GM23338 (cell line): Measurements from ENCODE around the gene SFTPB. TPM values are rescaled to one million over a fixed set of nuclear protein-coding genes. Genes with fewer than 3 reads are reported as not detected.

ENCODE experiments used
- ATAC-seq: fragments of 200-7000 bp; cut with Tn5 transposase; 3 replicates; pipeline ENCODE4 v1.9.1; 2020
- DNase-seq: peaks from one replicate; pipeline ENCODE4 v3.0.0-alpha.2; 2015; ENCODE audit warnings: low spot score
- H2AFZ ChIP-seq: fragments of 200-600 bp; sonication (generic); 2 replicates; pipeline ENCODE4 v1.8.0; 2016; ENCODE audit warnings: antibody characterized with exemption, mild to moderate bottlenecking, moderate library complexity
- H3F3A ChIP-seq: fragments of 200-600 bp; sonication (generic); replicated peaks from 2 replicates; pipeline ENCODE4 v1.8.0; 2017; ENCODE audit warnings: antibody characterized with exemption, mixed run types, low read depth
- H3K27ac ChIP-seq: fragments of 200-600 bp; sonication (generic); 2 replicates; pipeline ENCODE4 v1.6.1; 2016; ENCODE audit warnings: low read depth
- H3K27me3 ChIP-seq: fragments of 200-600 bp; sonication (generic); 2 replicates; pipeline ENCODE4 v1.8.0; 2016; ENCODE audit warnings: mild to moderate bottlenecking, mixed run types, moderate library complexity; ENCODE audit not compliant: insufficient read depth
- H3K36me3 ChIP-seq: fragments of 200-600 bp; sonication (generic); 2 replicates; pipeline ENCODE4 v1.8.0; 2016; ENCODE audit warnings: mild to moderate bottlenecking; ENCODE audit not compliant: insufficient read depth
- H3K4me1 ChIP-seq: fragments of 200-600 bp; sonication (generic); 2 replicates; pipeline ENCODE4 v1.8.0; 2016; ENCODE audit warnings: mild to moderate bottlenecking, moderate library complexity; ENCODE audit not compliant: insufficient read depth
- H3K4me2 ChIP-seq: fragments of 200-600 bp; sonication (generic); 2 replicates; pipeline ENCODE4 v1.7.1; 2017; ENCODE audit warnings: mixed run types
- H3K4me3 ChIP-seq: fragments of 200-600 bp; sonication (generic); 2 replicates; pipeline ENCODE4 v1.6.1; 2016; ENCODE audit warnings: mixed run types
- H3K79me2 ChIP-seq: fragments of 200-600 bp; sonication (generic); replicated peaks from 2 replicates; pipeline ENCODE4 v1.8.0; 2017; ENCODE audit warnings: mild to moderate bottlenecking; ENCODE audit not compliant: insufficient read depth
- H3K9me2 ChIP-seq: fragments of 200-600 bp; sonication (generic); 2 replicates; pipeline ENCODE4 v1.8.0; 2017; ENCODE audit not compliant: insufficient read depth
- H4K20me1 ChIP-seq: fragments of 200-600 bp; sonication (generic); replicated peaks from 2 replicates; pipeline ENCODE4 v1.8.0; 2017; ENCODE audit warnings: mild to moderate bottlenecking; ENCODE audit not compliant: insufficient read depth
- H3K27ac Mint-ChIP-seq: 2 replicates; pipeline ENCODE4 v1.8.0; 2020; ENCODE audit warnings: inconsistent platforms, mild to moderate bottlenecking, moderate library complexity, mixed read lengths
- H3K27me3 Mint-ChIP-seq: 3 replicates; pipeline ENCODE4 v1.8.0; 2022; ENCODE audit warnings: low read depth, mild to moderate bottlenecking, moderate library complexity, mixed read lengths, inconsistent platforms; ENCODE audit not compliant: insufficient read depth, poor library complexity
- H3K36me3 Mint-ChIP-seq: 3 replicates; pipeline ENCODE4 v1.8.0; 2021; ENCODE audit warnings: low read depth, mild to moderate bottlenecking, inconsistent platforms, moderate library complexity, mixed read lengths
- H3K4me1 Mint-ChIP-seq: 3 replicates; pipeline ENCODE4 v1.8.0; 2020; ENCODE audit warnings: mild to moderate bottlenecking, inconsistent platforms, mixed read lengths
- H3K4me3 Mint-ChIP-seq: 3 replicates; pipeline ENCODE4 v1.8.0; 2021; ENCODE audit warnings: moderate library complexity, mild to moderate bottlenecking, inconsistent platforms, mixed read lengths
- H3K9me3 Mint-ChIP-seq: 3 replicates; pipeline ENCODE4 v1.8.0; 2020; ENCODE audit warnings: moderate library complexity, mild to moderate bottlenecking, inconsistent platforms, mixed read lengths
- CREB1 ChIP-seq: fragments of 250-450 bp; sonication (Bioruptor Pico); IDR thresholded peaks from 2 replicates; pipeline ENCODE4 v1.5.0; 2020; ENCODE audit warnings: low read depth, mild to moderate bottlenecking, moderate library complexity
- CTCF ChIP-seq, 2 experiments: fragments of 200-600 bp in 1 of 2; sonication (generic) in 1 of 2; conservative IDR thresholded peaks; 2 replicates each; pipeline versions ENCODE4 v1.5.1 to v1.6.1; 2016 to 2017; ENCODE audit warnings: antibody characterized with exemption in 2 of 2, low read depth in 2 of 2, mild to moderate bottlenecking in 2 of 2, moderate library complexity in 1 of 2
- ETS1 ChIP-seq: IDR thresholded peaks from 2 replicates; pipeline ENCODE4 v1.6.1; 2016; ENCODE audit warnings: antibody characterized with exemption
- EZH2 ChIP-seq: fragments of 200-600 bp; sonication (generic); IDR thresholded peaks from one replicate; pipeline ENCODE4 v1.8.0; 2017; ENCODE audit warnings: antibody characterized with exemption, mild to moderate bottlenecking, low read depth; ENCODE audit not compliant: unreplicated experiment
- EZH2phosphoT487 ChIP-seq: fragments of 200-600 bp; sonication (generic); IDR thresholded peaks from one replicate; pipeline ENCODE4 v1.8.1; 2018; ENCODE audit warnings: antibody characterized with exemption; ENCODE audit not compliant: unreplicated experiment
- JUNB ChIP-seq: IDR thresholded peaks from one replicate; pipeline ENCODE4 v1.6.1; 2016; ENCODE audit warnings: antibody characterized with exemption; ENCODE audit not compliant: unreplicated experiment
- NANOG ChIP-seq: IDR thresholded peaks from 2 replicates; pipeline ENCODE4 v1.6.1; 2016; ENCODE audit warnings: antibody characterized with exemption, borderline replicate concordance
- POLR2AphosphoS5 ChIP-seq: IDR thresholded peaks from 2 replicates; pipeline ENCODE4 v1.6.1; 2016; ENCODE audit warnings: antibody characterized with exemption, low read depth
- STAT1 ChIP-seq: IDR thresholded peaks from one replicate; pipeline ENCODE4 v1.6.1; 2016; ENCODE audit warnings: antibody characterized with exemption; ENCODE audit not compliant: unreplicated experiment
- ZNF114 ChIP-seq: fragments of 250-450 bp; sonication (Bioruptor Pico); IDR thresholded peaks from 2 replicates; pipeline ENCODE4 v1.5.0; 2020; ENCODE audit warnings: mild to moderate bottlenecking, moderate library complexity
- ZNF331 ChIP-seq: fragments of 250-450 bp; sonication (Bioruptor Pico); IDR thresholded peaks from 2 replicates; pipeline ENCODE4 v1.5.0; 2020; ENCODE audit warnings: low read depth, mild to moderate bottlenecking, moderate library complexity
- ZNF462 ChIP-seq: fragments of 250-450 bp; sonication (Bioruptor Pico); IDR thresholded peaks from 2 replicates; pipeline ENCODE4 v1.5.0; 2020; ENCODE audit warnings: mild to moderate bottlenecking, moderate library complexity
- polyA plus RNA-seq: library from polyadenylated mRNA; unstranded; fragments of >200 nt; fragmentation: Nextera tagmentation; extraction: Ambion mirVana; gene quantifications from 2 replicates; pipeline ENCODE4 v1.2.1, GENCODE V29; 2016
- total RNA-seq: library from RNA; depleted of rRNA; stranded (reverse); fragments of >200 nt; shearing (Covaris generic); gene quantifications from 2 replicates; pipeline ENCODE4 v1.2.3, GENCODE V29; 2014
- TF ChIP-seq, protein P1 (sequence below): IDR thresholded peaks from one replicate; pipeline ENCODE4 v1.6.1; 2018; ENCODE audit warnings: antibody characterized with exemption; ENCODE audit not compliant: unreplicated experiment

The SFTPB gene
- total and polyA plus RNA-seq, 2 experiments from 2014 or later, result 0.06 TPM; not detected in 1

- ATAC-seq (no peak), DNase-seq (no peak)
- H3K27ac ChIP-seq, result peak overlapping the region; percentile 92
- H3K4me2 ChIP-seq, result peak overlapping the region; percentile 72
- peaks cover 51% of the 10 kb centered on the region for H3K79me2 ChIP-seq
- peak overlapping the region; percentile 77 for H2AFZ ChIP-seq
- no peak for TF ChIP-seq JUNB
- TF ChIP-seq EZH2phosphoT487, result no peak
- no peak for TF ChIP-seq ETS1
- no peak for TF ChIP-seq CTCF (conservative IDR thresholded peaks at IDR 0.05; ENCODE audit: low read depth in 2 of 2)
- TF ChIP-seq NANOG, result no peak
- no peak for TF ChIP-seq ZNF462 (CRISPR knock-in tag)
- TF ChIP-seq CREB1, result no peak
- TF ChIP-seq, protein P1, sequence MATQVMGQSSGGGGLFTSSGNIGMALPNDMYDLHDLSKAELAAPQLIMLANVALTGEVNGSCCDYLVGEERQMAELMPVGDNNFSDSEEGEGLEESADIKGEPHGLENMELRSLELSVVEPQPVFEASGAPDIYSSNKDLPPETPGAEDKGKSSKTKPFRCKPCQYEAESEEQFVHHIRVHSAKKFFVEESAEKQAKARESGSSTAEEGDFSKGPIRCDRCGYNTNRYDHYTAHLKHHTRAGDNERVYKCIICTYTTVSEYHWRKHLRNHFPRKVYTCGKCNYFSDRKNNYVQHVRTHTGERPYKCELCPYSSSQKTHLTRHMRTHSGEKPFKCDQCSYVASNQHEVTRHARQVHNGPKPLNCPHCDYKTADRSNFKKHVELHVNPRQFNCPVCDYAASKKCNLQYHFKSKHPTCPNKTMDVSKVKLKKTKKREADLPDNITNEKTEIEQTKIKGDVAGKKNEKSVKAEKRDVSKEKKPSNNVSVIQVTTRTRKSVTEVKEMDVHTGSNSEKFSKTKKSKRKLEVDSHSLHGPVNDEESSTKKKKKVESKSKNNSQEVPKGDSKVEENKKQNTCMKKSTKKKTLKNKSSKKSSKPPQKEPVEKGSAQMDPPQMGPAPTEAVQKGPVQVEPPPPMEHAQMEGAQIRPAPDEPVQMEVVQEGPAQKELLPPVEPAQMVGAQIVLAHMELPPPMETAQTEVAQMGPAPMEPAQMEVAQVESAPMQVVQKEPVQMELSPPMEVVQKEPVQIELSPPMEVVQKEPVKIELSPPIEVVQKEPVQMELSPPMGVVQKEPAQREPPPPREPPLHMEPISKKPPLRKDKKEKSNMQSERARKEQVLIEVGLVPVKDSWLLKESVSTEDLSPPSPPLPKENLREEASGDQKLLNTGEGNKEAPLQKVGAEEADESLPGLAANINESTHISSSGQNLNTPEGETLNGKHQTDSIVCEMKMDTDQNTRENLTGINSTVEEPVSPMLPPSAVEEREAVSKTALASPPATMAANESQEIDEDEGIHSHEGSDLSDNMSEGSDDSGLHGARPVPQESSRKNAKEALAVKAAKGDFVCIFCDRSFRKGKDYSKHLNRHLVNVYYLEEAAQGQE, result no peak
- TF ChIP-seq POLR2AphosphoS5, result no peak
- no peak for TF ChIP-seq ZNF331 (CRISPR knock-in tag)
- no peak for TF ChIP-seq STAT1
- TF ChIP-seq ZNF114 (CRISPR knock-in tag), result no peak
- no peak for TF ChIP-seq EZH2
- H3K27me3 Mint-ChIP-seq, result peaks cover 5% of the 10 kb centered on the region
- H3K9me2 ChIP-seq, result no peaks in the 10 kb centered on the region
- peaks cover 15% of the 10 kb centered on the region for H3K36me3 ChIP-seq
- H3K4me1 ChIP-seq, result peaks cover 14% of the 10 kb centered on the region
- peaks cover 30% of the 10 kb centered on the region for H4K20me1 ChIP-seq
- peak overlapping the region; percentile 94 for H3K4me3 Mint-ChIP-seq
- peak overlapping the region; percentile 98; the same call in 1 of the 2 replicates for H3K27ac Mint-ChIP-seq
- no peaks in the 10 kb centered on the region for H3K27me3 ChIP-seq
- peaks cover 19% of the 10 kb centered on the region for H3K36me3 Mint-ChIP-seq
- H3F3A ChIP-seq, result peaks cover 12% of the 10 kb centered on the region; the same call in 1 of the 2 replicates
- H3K4me3 ChIP-seq, result peak overlapping the region; percentile 82
- no peaks in the 10 kb centered on the region for H3K9me3 Mint-ChIP-seq
- H3K4me1 Mint-ChIP-seq, result peaks cover 4% of the 10 kb centered on the region
These were observed 52.6 kb downstream of the SFTPB start for GRCh38 chr2:85615413-85615728.
